GM06990 (cell line): ENCODE results near the gene CDK7.

Experiments
- DNase-seq: peaks from one replicate; pipeline ENCODE4 v3.0.0-alpha.2; 2011; ENCODE audit not compliant: insufficient read length; ENCODE audit errors: extremely low read depth
- H3K27me3 ChIP-seq: replicated peaks from 2 replicates; pipeline ENCODE4 v1.6.0; 2011; ENCODE audit warnings: low read length; ENCODE audit not compliant: control insufficient read depth, insufficient read depth
- H3K36me3 ChIP-seq: 2 replicates; pipeline ENCODE4 v1.5.1; 2011; ENCODE audit warnings: low read length; ENCODE audit not compliant: control insufficient read depth, insufficient read depth
- H3K4me3 ChIP-seq: replicated peaks from 2 replicates; pipeline ENCODE4 v1.5.1; 2011; ENCODE audit warnings: low read depth, mild to moderate bottlenecking, control low read depth, low read length
- CTCF ChIP-seq: IDR thresholded peaks from 2 replicates; pipeline ENCODE4 v1.5.1; 2011; ENCODE audit warnings: low read length, control low read depth, mild to moderate bottlenecking, inconsistent platforms; ENCODE audit not compliant: insufficient read depth, poor library complexity, severe bottlenecking

The CDK7 gene

GRCh38 chr5:69238760-69239251 lies 4.1 kb downstream of the CDK7 start:
- H3K27me3 ChIP-seq: no peaks in the 10 kb centered on the region
- no peak for DNase-seq
- H3K4me3 ChIP-seq: no peak overlapping the region
- no peak for TF ChIP-seq CTCF
- peaks cover 1% of the 10 kb centered on the region for H3K36me3 ChIP-seq

GRCh38 chr5:69242215-69242927 lies 7.7 kb downstream of the CDK7 start:
- DNase-seq: no peak
- no peak overlapping the region for H3K4me3 ChIP-seq
- no peaks in the 10 kb centered on the region; the same call in none of the 2 replicates for H3K36me3 ChIP-seq
- no peaks in the 10 kb centered on the region for H3K27me3 ChIP-seq
- no peak for TF ChIP-seq CTCF

GRCh38 chr5:69245031-69245430 lies 10.3 kb downstream of the CDK7 start:
- TF ChIP-seq CTCF: no peak
- no peak overlapping the region for H3K4me3 ChIP-seq
- no peaks in the 10 kb centered on the region for H3K27me3 ChIP-seq
- no peaks in the 10 kb centered on the region; the same call in 1 of the 2 replicates for H3K36me3 ChIP-seq
- no peak for DNase-seq

GRCh38 chr5:69248019-69248418 lies 13.3 kb downstream of the CDK7 start:
- no peak for DNase-seq
- no peak for TF ChIP-seq CTCF
- H3K27me3 ChIP-seq: no peaks in the 10 kb centered on the region
- no peak overlapping the region for H3K4me3 ChIP-seq
- H3K36me3 ChIP-seq: no peaks in the 10 kb centered on the region; the same call in none of the 2 replicates

- no peak for DNase-seq
- H3K4me3 ChIP-seq: no peak overlapping the region
- H3K36me3 ChIP-seq: no peaks in the 10 kb centered on the region; the same call in none of the 2 replicates
- TF ChIP-seq CTCF: no peak
- no peaks in the 10 kb centered on the region for H3K27me3 ChIP-seq
Observed at GRCh38 chr5:69250593-69250992, 15.9 kb downstream of the CDK7 start.
